ENCODE measurements around the gene GLT8D1.
"Not testable (repeated sequence)": the region's sequence is repeated elsewhere in the genome, so short reads cannot be mapped to it uniquely, and the experiment has no call there.

GLT8D1 gene

GRCh38 chr3:52682016-52682415, 23.6 kb downstream of the GLT8D1 start:
- H3K4me1 Mint-ChIP-seq, result peaks cover 35% of the 10 kb centered on the region

GRCh38 chr3:52681596-52681995, 24.0 kb downstream of the GLT8D1 start:
- Mint-ChIP-seq H3K27me3 (ENCODE audit: low read depth) (no peaks in the 10 kb centered on the region), H3K27ac (peak overlapping the region; percentile 50 to 87 (median 75)), H3K9me3 (no peaks in the 10 kb centered on the region), H3K4me3 (peak overlapping the region; percentile 55 to 72 (median 70)), H3K36me3 (ENCODE audit: low read depth) (peaks cover 49% of the 10 kb centered on the region), H3K4me1 (peaks cover 32% of the 10 kb centered on the region)
- no peak for TF ChIP-seq CTCF (IDR thresholded peaks at IDR 0.05; ENCODE audit: unreplicated experiment in 3 of 3)

More at GRCh38 chr3:52682016-52682415, 23.6 kb downstream of the GLT8D1 start:
- peak overlapping the region; percentile 55 to 72 (median 70) for H3K4me3 Mint-ChIP-seq
- TF ChIP-seq CTCF (IDR thresholded peaks at IDR 0.05; ENCODE audit: unreplicated experiment in 3 of 3), result no peak
- H3K27me3 Mint-ChIP-seq (ENCODE audit: low read depth), result no peaks in the 10 kb centered on the region
- no peaks in the 10 kb centered on the region for H3K9me3 Mint-ChIP-seq
- H3K36me3 Mint-ChIP-seq (ENCODE audit: low read depth), result peaks cover 48% of the 10 kb centered on the region
- peak overlapping the region; percentile 50 to 87 (median 75) for H3K27ac Mint-ChIP-seq

- Mint-ChIP-seq H3K27me3 (ENCODE audit: low read depth) (no peaks in the 10 kb centered on the region), H3K4me1 (peaks cover 27% of the 10 kb centered on the region), H3K27ac (peak overlapping the region in 1 of 3 experiments; percentile 30), H3K36me3 (ENCODE audit: low read depth) (peaks cover 56% of the 10 kb centered on the region), H3K4me3 (no peak overlapping the region), H3K9me3 (no peaks in the 10 kb centered on the region)
- TF ChIP-seq CTCF (IDR thresholded peaks at IDR 0.05; ENCODE audit: unreplicated experiment in 3 of 3), result no peak
Measured at GRCh38 chr3:52679811-52680210, 25.8 kb downstream of the GLT8D1 start.

- Mint-ChIP-seq H3K27ac (no peak overlapping the region), H3K4me1 (peaks cover 21% of the 10 kb centered on the region), H3K9me3 (no peaks in the 10 kb centered on the region), H3K27me3 (ENCODE audit: low read depth) (no peaks in the 10 kb centered on the region), H3K4me3 (no peak overlapping the region), H3K36me3 (ENCODE audit: low read depth) (peaks cover 58% of the 10 kb centered on the region)
- TF ChIP-seq CTCF (IDR thresholded peaks at IDR 0.05; ENCODE audit: unreplicated experiment in 3 of 3), result no peak
Measured at GRCh38 chr3:52679199-52679538, 26.4 kb downstream of the GLT8D1 start.

- no peaks in the 10 kb centered on the region for H3K9me3 Mint-ChIP-seq
- H3K27me3 Mint-ChIP-seq (ENCODE audit: low read depth), result no peaks in the 10 kb centered on the region
- no peak overlapping the region for H3K27ac Mint-ChIP-seq
- no peak for TF ChIP-seq CTCF (IDR thresholded peaks at IDR 0.05; ENCODE audit: unreplicated experiment in 3 of 3)
- H3K4me1 Mint-ChIP-seq, result peaks cover 19% of the 10 kb centered on the region
- H3K4me3 Mint-ChIP-seq, result no peak overlapping the region
- peaks cover 58% of the 10 kb centered on the region for H3K36me3 Mint-ChIP-seq (ENCODE audit: low read depth)
Measured at GRCh38 chr3:52678265-52679198, 27.1 kb downstream of the GLT8D1 start.

GRCh38 chr3:52676201-52676600, 29.4 kb downstream of the GLT8D1 start:
- not testable (repeated sequence) for H3K27me3 Mint-ChIP-seq (ENCODE audit: low read depth)

More at GRCh38 chr3:52676201-52676600, 29.4 kb downstream of the GLT8D1 start:
- peak overlapping the region in 1 of 3 experiments; percentile 23 for H3K27ac Mint-ChIP-seq
- not testable (repeated sequence) for H3K9me3 Mint-ChIP-seq, H3K4me3 Mint-ChIP-seq, H3K4me1 Mint-ChIP-seq
- H3K36me3 Mint-ChIP-seq (ENCODE audit: low read depth), result peaks cover 71% of the 10 kb centered on the region
